Measurements from ENCODE around the gene GEMIN7.
A peak's percentile ranks its signal among the peaks of the same experiment; 100 is the strongest.

GEMIN7 gene

GRCh38 chr19:45061965-45062364, 17.1 kb upstream of the GEMIN7 start:
- DNase-seq (ENCODE audit: low read depth): no peak

GRCh38 chr19:45063851-45064801, 14.9 kb upstream of the GEMIN7 start:
- DNase-seq (ENCODE audit: low read depth): no peak

DNA sequence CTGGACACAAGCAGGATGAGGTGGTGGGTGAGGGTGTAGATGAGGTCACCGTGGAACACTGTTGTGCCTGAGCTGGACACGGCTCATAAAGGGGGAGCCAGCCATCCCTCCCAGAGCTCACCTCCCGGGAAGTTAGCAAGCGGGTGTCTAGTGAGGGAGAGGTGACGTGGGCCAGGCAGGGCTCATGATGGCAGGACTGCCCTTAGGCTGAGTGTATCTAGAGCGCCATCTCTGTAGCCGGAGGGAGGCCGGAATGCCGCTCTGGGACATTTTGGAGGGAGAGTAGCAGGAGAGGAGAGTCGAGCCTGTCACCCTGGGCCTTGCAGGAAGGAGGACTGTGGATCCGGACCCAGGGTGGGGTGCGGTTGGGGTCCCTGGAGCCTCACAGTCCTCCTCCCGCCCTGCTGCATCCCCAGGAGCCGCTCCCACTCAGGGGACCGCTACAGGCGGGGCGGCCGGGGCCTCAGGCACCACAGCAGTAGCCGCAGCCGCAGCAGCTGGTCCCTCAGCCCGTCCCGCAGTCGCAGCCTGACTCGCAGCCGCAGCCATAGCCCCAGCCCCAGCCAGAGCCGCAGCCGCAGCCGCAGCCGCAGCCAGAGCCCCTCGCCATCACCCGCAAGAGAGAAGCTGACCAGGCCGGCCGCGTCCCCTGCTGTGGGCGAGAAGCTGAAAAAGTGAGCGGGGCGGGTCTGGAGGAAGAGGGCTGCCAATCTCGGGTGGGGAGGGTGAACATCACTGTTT, 12.0 kb upstream of the GEMIN7 start:
- no peak for DNase-seq (ENCODE audit: low read depth)

DNA sequence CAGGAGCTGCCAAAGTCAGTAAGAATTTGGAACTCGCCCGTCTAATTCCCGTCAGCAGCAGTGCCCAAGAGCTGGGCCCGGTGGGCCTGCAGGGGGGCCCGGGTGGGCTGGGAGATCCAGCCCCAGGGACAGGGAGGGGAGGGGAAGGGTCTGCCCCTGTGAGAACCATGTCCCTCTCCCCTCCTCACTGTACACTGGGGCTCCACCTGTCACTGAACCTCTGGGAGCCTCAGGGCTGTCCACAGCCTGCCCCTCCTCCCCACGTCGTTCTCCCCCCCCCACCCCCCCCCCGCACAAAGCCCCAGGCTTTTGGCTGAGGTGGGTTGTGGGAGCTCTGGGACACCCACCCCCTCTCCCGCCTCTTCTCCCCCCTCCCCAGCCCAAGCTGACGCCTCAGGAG, 11.0 kb upstream of the GEMIN7 start:
- no peak for DNase-seq (ENCODE audit: low read depth)

DNA sequence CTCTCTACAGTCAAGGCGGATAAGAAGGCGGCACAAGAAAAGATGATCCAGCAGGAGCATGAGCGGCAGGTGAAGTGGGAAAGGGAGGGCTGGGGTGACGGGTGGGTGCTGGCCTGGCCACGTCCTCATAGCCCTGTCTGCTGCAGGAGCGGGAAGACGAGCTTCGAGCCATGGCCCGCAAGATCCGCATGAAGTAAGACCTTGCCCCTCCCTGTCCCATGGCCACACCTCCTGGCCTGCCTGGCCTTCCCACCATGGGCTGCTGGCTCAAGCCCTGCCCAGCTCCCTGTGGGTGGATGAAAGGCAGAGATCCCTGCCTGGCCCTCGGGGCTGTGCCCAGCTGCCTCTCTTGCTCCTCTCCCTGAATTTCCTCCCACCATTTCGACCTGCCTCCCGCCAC, 10.0 kb upstream of the GEMIN7 start:
- DNase-seq (ENCODE audit: low read depth): peak; percentile 28

- no peak for DNase-seq (ENCODE audit: low read depth)
Measured at GRCh38 chr19:45070214-45070613, 8.8 kb upstream of the GEMIN7 start.

DNA sequence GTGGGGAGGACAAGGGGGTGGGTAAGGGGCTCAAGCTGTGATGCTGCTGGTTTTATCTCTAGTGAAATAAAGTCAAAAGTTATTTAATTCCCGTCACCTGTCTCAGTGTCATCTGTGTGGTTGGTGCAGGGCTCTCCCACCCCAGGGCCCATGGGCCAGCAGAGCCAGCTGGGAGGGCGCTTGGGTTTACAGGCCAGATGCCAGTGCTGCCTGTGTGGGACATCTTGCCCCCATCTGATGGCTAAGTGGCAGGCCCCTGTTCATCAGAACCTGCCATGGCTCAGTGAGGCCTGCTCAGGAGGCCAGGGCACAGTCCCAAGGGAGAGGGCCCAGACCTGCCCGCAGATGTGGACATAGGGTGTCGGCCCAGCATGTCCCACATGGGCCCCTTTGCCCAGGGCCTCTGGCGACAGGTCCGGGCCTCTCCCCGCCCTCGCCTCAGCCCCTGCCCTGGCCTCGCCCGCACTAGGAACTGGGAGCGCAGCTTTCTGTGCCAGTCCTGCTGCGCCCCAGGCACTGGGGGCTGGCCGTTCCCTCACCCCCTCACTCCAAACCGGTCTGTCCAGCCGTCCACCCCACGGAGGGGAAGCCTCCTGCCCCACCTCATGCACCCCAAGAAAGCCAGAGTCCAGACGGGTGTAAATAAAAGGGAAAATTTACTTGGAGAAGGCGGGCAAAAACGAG, 8.1 kb upstream of the GEMIN7 start:
- DNase-seq (ENCODE audit: low read depth): no peak

GRCh38 chr19:45071545-45071938, 7.5 kb upstream of the GEMIN7 start:
- DNase-seq (ENCODE audit: low read depth): no peak

GRCh38 chr19:45071969-45072790, 6.9 kb upstream of the GEMIN7 start:
- no peak for DNase-seq (ENCODE audit: low read depth)

GRCh38 chr19:45074744-45075300, 4.2 kb upstream of the GEMIN7 start:
- DNase-seq (ENCODE audit: low read depth): no peak

DNA sequence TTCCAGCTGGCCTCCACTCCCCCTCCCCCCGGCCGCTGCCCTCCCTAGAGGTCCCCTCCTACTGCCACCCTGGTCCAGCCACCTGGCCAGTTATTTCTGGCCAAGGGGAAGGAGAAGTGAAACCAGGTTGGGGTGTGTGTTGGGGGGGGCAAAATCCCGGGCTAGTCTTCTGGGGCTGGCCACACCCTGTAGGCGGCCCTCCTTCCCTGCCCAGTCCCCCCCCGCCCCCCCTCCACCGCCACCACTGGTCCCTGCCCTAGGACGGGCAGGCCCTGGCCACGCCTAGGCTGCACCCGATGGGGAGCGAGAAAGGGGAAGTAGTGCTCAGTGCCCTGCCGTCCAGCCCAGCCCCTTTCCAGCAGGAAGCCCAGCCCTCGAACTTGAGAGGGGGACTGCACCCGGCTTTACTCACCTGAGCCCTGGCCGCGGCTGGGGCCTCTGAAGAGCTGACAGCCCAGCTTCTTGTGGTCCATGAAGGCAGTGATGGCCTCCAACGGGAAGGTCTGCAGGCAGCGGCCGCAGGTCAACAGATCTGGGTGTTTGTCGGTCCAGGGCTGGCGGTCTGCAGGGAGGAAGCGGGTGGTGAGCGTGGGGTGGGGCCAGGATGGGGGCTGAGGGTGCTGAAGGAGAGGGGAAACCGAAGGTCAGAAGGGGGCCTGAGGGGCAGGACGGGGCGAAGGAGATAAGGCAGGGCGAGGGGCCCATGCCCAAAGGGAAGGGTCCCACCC, 3.6 kb upstream of the GEMIN7 start:
- DNase-seq (ENCODE audit: low read depth): peak; percentile 64

DNA sequence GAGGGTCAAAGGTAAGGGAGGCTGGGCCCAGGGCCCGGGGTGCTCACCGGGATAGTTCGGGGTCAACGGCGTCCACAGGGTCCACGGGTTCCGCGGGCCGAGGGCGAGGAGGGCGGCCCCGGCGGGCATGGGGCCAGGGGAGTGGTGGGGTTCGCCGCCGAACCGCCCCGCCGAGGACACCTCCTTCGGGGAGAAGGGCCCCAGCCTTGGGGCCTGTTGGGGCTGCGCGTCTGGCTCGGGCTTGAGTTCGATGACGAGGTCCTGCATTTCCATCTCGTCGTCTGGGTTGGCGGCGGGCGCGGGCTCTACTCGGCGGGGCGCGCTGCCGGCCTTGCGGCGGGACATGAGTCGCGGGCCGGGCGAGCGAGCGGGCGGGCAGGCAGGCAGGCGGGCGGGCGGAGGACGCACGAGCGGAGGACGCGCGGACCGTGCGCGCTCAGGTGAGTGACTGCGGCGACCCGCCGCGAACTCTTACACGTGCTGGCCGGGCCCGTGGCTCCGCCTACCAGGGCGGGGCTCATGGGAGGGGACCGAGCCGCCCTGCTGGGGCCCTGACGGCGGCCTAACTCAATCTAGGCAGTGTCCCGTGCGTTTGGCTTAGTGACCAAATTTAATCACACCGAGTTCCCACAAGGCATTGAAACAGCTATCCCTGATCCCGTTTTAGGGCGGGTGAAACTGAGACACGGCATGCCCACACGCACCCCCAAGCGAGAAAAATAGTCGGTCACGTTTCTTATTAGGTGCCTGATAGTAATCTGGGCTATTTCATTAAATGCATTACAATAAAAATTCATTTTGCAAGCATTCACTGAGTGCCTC, 2.8 kb upstream of the GEMIN7 start, which contains the start of gene ZNF296:
Gene ZNF296, minus strand, starts transcription at position 450 of the 822 bp plus-strand sequence. Its CDS starts 105 bp downstream, at position 345.
- peak; percentile 65 for DNase-seq (ENCODE audit: low read depth)

DNA sequence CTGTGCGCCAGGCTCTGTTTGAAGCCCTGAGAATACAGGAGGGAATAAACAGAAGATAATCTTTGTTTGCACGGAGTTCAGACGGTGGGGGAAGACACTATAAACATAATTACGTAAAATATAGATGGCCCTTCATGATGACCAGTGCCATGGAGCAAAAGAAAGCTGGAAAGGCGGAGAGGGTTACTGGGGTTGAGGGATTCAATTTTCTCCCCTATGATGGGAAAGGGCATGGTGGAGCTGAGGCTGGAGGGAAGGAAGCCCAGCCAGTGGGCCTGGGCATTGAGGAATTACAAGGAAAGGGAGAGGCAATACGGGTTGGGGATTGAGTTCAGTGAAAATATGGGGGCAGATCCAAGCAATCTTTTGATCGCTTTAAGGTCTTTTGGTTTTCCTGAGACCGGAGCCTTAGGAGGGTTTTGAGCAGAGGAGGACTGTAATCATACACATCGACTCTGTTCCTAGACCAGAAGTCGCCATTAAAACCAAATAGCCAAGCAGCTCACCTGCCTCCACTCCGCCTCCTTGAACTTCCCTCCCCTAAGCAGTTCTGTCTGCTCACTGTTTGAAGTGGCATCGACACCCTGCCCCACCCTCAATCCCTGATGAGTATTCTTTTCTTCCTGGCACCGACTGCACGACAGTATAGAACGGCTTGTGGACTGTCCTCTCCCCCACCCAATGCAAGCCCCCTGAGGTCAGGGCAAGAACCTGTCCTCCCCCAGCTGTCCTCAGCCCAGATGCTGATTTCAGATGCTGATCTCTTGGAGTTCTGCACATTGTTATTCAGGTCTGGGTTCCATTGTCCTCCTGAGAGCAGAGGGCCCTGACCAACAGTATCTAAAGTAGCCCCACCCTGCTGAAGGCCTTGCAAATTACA, 2.0 kb upstream of the GEMIN7 start:
- no peak for DNase-seq (ENCODE audit: low read depth)

GRCh38 chr19:45078390-45079062, 534 bp upstream of the GEMIN7 start:
- DNase-seq (ENCODE audit: low read depth): no peak

- DNase-seq (ENCODE audit: low read depth): no peak
Measured at GRCh38 chr19:45079911-45080370, 881 bp downstream of the GEMIN7 start.

- DNase-seq (ENCODE audit: low read depth): no peak
Measured at GRCh38 chr19:45082170-45082569, 3.1 kb downstream of the GEMIN7 start.

GRCh38 chr19:45086480-45086879, 7.4 kb downstream of the GEMIN7 start:
- no peak for DNase-seq (ENCODE audit: low read depth)

DNA sequence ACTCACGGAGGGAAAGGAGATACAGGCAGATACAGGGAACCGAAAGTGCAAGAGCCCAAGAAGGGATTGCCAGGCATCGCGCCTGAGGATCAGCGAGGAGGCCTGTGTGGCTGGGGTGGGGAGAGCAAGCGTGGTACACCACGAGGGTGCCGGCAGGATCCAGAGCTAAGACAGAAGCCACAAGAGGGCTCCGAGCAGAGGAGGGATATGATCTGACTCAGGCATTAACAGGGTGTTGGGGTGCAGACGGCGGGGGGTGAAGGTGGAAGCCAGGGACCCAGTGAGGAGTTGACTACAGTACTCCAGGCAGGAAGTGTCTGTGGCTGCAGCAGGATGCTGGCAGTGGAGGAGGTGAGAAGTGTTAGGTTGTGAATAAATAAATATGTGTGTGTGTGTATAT, 8.5 kb downstream of the GEMIN7 start:
- no peak for DNase-seq (ENCODE audit: low read depth)

Data from ELR (cell line).